Endothelial cell of umbilical vein (primary cell): ENCODE results near the gene C3orf49. TPM values are rescaled to one million over a fixed set of nuclear protein-coding genes. Genes with fewer than 3 reads are reported as not detected.

Experiments
- BruUV-seq: library from RNA; stranded (reverse); fragments of 400-500 nt; replicated peaks from 2 replicates; lab custom pipeline; 2021; lab: Mats Ljungman, UMichigan
- CTCF ChIA-PET: fragments of 300-600, 350-600 bp; sonication (Branson Sonifier 250); formaldehyde crosslinking; loops from one replicate; lab custom pipeline; 2021; ENCODE audit warnings: antibody characterized with exemption, inconsistent platforms; lab: Charles Lee
- POLR2A ChIA-PET: fragments of 300-600, 350-600 bp; sonication (Branson Sonifier 250); formaldehyde crosslinking; loops from one replicate; lab custom pipeline; 2021; ENCODE audit warnings: antibody characterized with exemption, inconsistent platforms; lab: Charles Lee
- DNase-seq: peaks from one replicate; pipeline ENCODE4 v3.0.0-alpha.2; 2011; ENCODE audit warnings: low read depth, low spot score
- FAIRE-seq: peaks from 2 replicates; lab custom pipeline; 2011; peaks lifted over from hg19 to GRCh38; lab: Jason Lieb, UNC
- H2AFZ ChIP-seq: 2 replicates; pipeline ENCODE4 v1.6.0; 2012; ENCODE audit warnings: low read depth, low read length, control low read depth, inconsistent platforms
- H3K27ac ChIP-seq: 2 replicates; pipeline ENCODE4 v1.5.1; 2011; ENCODE audit warnings: low read depth, mild to moderate bottlenecking, control low read depth, low read length, moderate library complexity; ENCODE audit not compliant: insufficient read depth
- H3K27me3 ChIP-seq, 2 experiments: 2 replicates each; pipeline versions ENCODE4 v1.6.0 to v1.6.1; 2011; ENCODE audit warnings: low read length in 2 of 2, mixed read lengths in 1 of 2; ENCODE audit not compliant: control insufficient read depth in 2 of 2, insufficient read depth in 2 of 2
- H3K36me3 ChIP-seq, 2 experiments: 2 replicates in 1 of 2; 3 replicates in 1 of 2; pipeline ENCODE4 v1.5.1; 2011; ENCODE audit warnings: low read length in 2 of 2, mild to moderate bottlenecking in 1 of 2, moderate library complexity in 1 of 2; ENCODE audit not compliant: control insufficient read depth in 2 of 2, insufficient read depth in 2 of 2; ENCODE audit errors: extremely low read depth in 1 of 2
- H3K4me1 ChIP-seq: 3 replicates; pipeline ENCODE4 v1.5.1; 2011; ENCODE audit warnings: mild to moderate bottlenecking, low read length; ENCODE audit not compliant: control insufficient read depth, insufficient read depth; ENCODE audit errors: extremely low read depth
- H3K4me2 ChIP-seq: 2 replicates; pipeline ENCODE4 v1.6.1; 2011; ENCODE audit warnings: low read length, control low read depth, mixed read lengths; ENCODE audit not compliant: insufficient read depth
- H3K4me3 ChIP-seq, 3 experiments: fragments of 200-600 bp in 1 of 3; sonication (generic), shearing (Covaris generic) in 1 of 3; replicated peaks in 1 of 3; 2 replicates each; pipeline ENCODE4 v1.5.1; 2011 to 2016; ENCODE audit warnings: control low read depth in 3 of 3, low read length in 3 of 3, mild to moderate bottlenecking in 2 of 3, inconsistent platforms in 1 of 3, low read depth in 1 of 3, moderate library complexity in 1 of 3; ENCODE audit not compliant: insufficient read depth in 1 of 3
- H3K79me2 ChIP-seq: 2 replicates; pipeline ENCODE4 v1.6.0; 2012; ENCODE audit warnings: low read length, inconsistent platforms; ENCODE audit not compliant: control insufficient read depth, insufficient read depth
- H3K9ac ChIP-seq: replicated peaks from 2 replicates; pipeline ENCODE3; 2011; ENCODE audit warnings: low read length, control low read depth; ENCODE audit not compliant: insufficient read depth; ENCODE audit errors: extremely low read depth
- H3K9me1 ChIP-seq: replicated peaks from 3 replicates; pipeline ENCODE4 v1.6.0; 2011; ENCODE audit warnings: mild to moderate bottlenecking, low read length; ENCODE audit not compliant: control insufficient read depth, insufficient read depth; ENCODE audit errors: extremely low read depth
- H3K9me3 ChIP-seq: replicated peaks from 2 replicates; pipeline ENCODE4 v1.5.1; 2012; ENCODE audit warnings: low read length, inconsistent platforms; ENCODE audit not compliant: control insufficient read depth, insufficient read depth
- H4K20me1 ChIP-seq: replicated peaks from 2 replicates; pipeline ENCODE3; 2011; ENCODE audit warnings: mild to moderate bottlenecking, low read length; ENCODE audit not compliant: control insufficient read depth, insufficient read depth; ENCODE audit errors: extremely low read depth
- CTCF ChIP-seq, 2 donors: IDR thresholded peaks; 1 replicate in 1 of 2; 2 replicates in 1 of 2; pipeline ENCODE4 v1.5.1; 2011; ENCODE audit warnings: low read length in 2 of 2, mild to moderate bottlenecking in 2 of 2, moderate library complexity in 2 of 2, control low read depth in 1 of 2, inconsistent platforms in 1 of 2, low read depth in 1 of 2; ENCODE audit not compliant: insufficient read depth in 1 of 2; ENCODE audit errors: extremely low read depth in 1 of 2
- MAX ChIP-seq: IDR thresholded peaks from 2 replicates; pipeline ENCODE4 v1.6.1; 2011; ENCODE audit not compliant: insufficient read depth, insufficient read length
- MYC ChIP-seq: IDR thresholded peaks from one replicate; pipeline ENCODE4 v1.6.1; 2011; ENCODE audit warnings: mild to moderate bottlenecking, low read depth, low read length
- dilution Hi-C: fragments of 300-500 bp; cut with MboI; formaldehyde crosslinking; loops from one replicate; pipeline ENCODE4 v1.15.0; 2019; ENCODE audit warnings: low sequenced_read_pairs; ENCODE audit not compliant: extremely low pct_ligation_motif_present
- intact Hi-C: fragments of 100-400 bp; cut with micrococcal nuclease; formaldehyde crosslinking; loops from one replicate; pipeline ENCODE4 v1.10.0; 2022
- polyA plus RNA-seq, 4 experiments: library from polyadenylated mRNA; depleted of rRNA in 3 of 4; stranded (reverse) in 3 of 4; unstranded in 1 of 4; fragments of >200 nt; gene quantifications; 2 replicates each; pipeline versions ENCODE4 v1.2.1 to v1.2.3, GENCODE V29; 2011 to 2012; ENCODE audit warnings: missing spikeins in 1 of 4
- total RNA-seq: library from RNA; stranded (reverse); gene quantifications from 2 replicates; pipeline ENCODE4 v1.2.3, GENCODE V29; 2021

Gene C3orf49
- total and polyA plus RNA-seq, 2 donors (not counting 3 experiments of a cell fraction or from before 2014, with no cell fraction given) = not detected

GRCh38 chr3:63877737-63878393 is 58.8 kb downstream of the C3orf49 start:
- H3K4me1 ChIP-seq = no peaks in the 10 kb centered on the region
- no peaks in the 10 kb centered on the region for H3K9me3 ChIP-seq
- no peak overlapping the region for H3K9ac ChIP-seq
- peaks cover 58% of the 10 kb centered on the region for H3K79me2 ChIP-seq
- no peak overlapping the region for H3K27ac ChIP-seq
- no TSS peak for BruUV-seq
- dilution Hi-C loops = no loop called here
- no peak overlapping the region for H3K4me3 ChIP-seq
- ChIA-PET POLR2A (no interaction called here), CTCF (interaction anchor here (1.1 to 1.5 kb wide), 2 partner anchors 10 to 30 kb away, joined by 3 read pairs; no protein-coding TSS in a partner anchor)
- FAIRE-seq = no peak
- H3K36me3 ChIP-seq = no peaks in the 10 kb centered on the region
- no peak overlapping the region for H2AFZ ChIP-seq
- H3K4me2 ChIP-seq = no peak overlapping the region
- intact Hi-C loops = no loop called here
- DNase-seq = no peak
- no peaks in the 10 kb centered on the region for H3K9me1 ChIP-seq
- H4K20me1 ChIP-seq = peaks cover 5% of the 10 kb centered on the region
- no peak for TF ChIP-seq CTCF (IDR thresholded peaks at IDR 0.05; ENCODE audit: extremely low read depth in 1 of 2, insufficient read depth in 1 of 2, low read depth in 1 of 2, low read length in 2 of 2)
- TF ChIP-seq MYC = no peak
- no peak for TF ChIP-seq MAX
- no peaks in the 10 kb centered on the region for H3K27me3 ChIP-seq
